ENCODE results near the gene S100A4.
A peak's percentile ranks its signal among the peaks of the same experiment; 100 is the strongest.

The S100A4 gene

DNA sequence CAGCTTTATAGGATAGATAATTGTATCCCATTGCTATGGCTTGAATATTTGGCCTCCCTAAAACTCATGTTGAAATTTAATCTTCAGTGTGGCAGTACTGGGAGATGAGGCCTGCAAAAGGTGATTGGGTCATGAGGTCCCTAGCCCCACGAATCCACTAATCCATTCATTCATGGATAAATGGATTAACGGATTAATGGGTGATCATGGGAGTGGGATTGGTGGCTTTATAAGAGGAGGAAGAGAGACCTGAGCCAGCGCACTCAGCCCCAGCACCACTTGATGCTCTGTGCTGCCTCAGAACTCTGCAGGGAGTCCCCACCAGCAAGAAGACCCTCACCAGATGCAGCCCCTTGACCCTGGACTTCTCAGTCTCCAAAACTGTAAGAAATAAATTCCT, 41.8 kb downstream of the S100A4 start:
- DNase-seq = no peak

DNA sequence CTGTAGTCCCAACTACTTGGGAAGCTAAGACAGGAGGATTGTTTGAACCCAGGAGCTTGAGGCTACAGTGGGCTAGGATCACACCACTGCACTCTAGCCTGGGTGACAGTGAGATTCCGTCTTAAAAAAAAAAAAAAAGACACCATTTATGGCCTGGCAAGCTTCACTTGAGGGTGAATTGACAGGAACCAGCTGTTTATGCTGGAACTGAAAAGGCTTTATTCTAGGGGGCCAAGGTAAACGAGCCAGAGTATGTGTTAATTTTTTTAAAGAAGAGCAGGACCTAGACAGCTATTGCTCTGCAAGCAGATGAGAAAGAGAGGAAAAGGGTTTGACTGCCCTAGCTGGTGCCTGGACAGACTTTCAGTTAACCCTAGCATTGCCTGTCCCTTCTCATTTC, 46.9 kb downstream of the S100A4 start:
- DNase-seq = no peak

DNA sequence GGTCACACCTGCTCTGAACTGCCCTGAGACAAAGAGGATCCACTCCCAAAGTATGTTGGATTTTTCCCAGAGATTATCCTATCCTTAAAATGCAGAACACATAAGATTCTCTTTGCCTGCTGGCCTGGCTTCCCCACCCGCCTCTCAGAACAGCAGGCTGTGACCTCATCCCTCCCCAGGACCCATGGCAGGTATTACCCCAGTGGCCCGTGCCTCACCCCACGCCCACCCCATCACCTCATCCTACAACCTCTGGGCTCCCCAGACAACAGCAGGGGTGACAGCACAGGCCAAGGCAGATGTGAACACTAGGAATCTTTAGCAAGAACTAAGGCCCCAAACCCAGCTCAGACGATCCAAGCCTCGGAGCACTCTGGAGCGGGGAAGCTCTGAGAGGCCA, 50.1 kb downstream of the S100A4 start:
- no peak for DNase-seq

DNA sequence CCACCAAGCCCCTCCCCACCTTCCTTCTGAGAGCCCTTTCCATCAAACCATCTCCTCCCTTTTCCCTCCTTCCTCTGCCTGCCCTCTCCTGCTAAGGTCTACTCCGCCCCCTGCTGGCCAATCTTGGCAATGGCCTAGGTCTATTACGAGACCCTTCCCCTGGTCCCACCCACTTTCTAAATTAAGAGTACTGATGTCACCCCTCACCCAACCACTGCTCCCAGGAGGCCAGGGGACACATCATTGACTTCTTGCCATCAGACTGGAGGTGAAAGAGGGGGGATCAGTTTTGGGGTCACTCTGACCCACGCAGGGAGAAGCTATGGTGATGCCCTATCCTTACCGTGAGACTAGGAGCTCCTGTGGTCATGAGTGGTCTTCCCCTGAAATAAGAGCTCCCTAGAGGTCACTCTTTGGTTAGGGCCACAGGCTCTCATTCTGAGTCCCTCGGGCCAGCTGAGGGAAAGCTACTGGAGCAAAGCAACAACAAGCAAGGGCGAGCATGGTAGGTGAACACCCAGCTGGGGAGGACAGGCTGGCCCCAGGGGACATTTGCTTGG, 50.5 kb downstream of the S100A4 start:
- DNase-seq = peak; percentile 73
